GM21717 (cell line): ENCODE data around the gene MED13L.
A peak's percentile ranks its signal among the peaks of the same experiment; 100 is the strongest.

ENCODE experiments used
- ATAC-seq: cut with Tn5 transposase; IDR thresholded peaks from one replicate; pipeline ENCODE4 v1.9.1; 2021; ENCODE audit warnings: mild to moderate bottlenecking, moderate library complexity; ENCODE audit not compliant: unreplicated experiment

The MED13L gene

GRCh38 chr12:116277467-116278278 is at the start of gene MED13L:
MED13L (minus strand) TSS chr12:116277693; CDS start chr12:116277131, 562 bp downstream.
- peak; percentile 86 for ATAC-seq

- ATAC-seq: peak; percentile 88
These were observed 47.8 kb upstream of the MED13L start for GRCh38 chr12:116325336-116325664.

- ATAC-seq: peak; percentile 26
These were observed 47.3 kb upstream of the MED13L start for GRCh38 chr12:116324654-116325335.

GRCh38 chr12:116323406-116324386 is 46.2 kb upstream of the MED13L start:
- peak; percentile 49 for ATAC-seq

GRCh38 chr12:116321913-116322312 is 44.4 kb upstream of the MED13L start:
- ATAC-seq: no peak

GRCh38 chr12:116320791-116321217 is 43.3 kb upstream of the MED13L start:
- no peak for ATAC-seq

- ATAC-seq: no peak
These were observed 42.6 kb upstream of the MED13L start for GRCh38 chr12:116319898-116320621.

- ATAC-seq: no peak
These were observed 41.9 kb upstream of the MED13L start for GRCh38 chr12:116319233-116319897.

GRCh38 chr12:116318576-116319232 is 41.2 kb upstream of the MED13L start:
- no peak for ATAC-seq

GRCh38 chr12:116317986-116318575 is 40.6 kb upstream of the MED13L start:
- ATAC-seq: no peak

GRCh38 chr12:116317139-116317538 is 39.6 kb upstream of the MED13L start:
- no peak for ATAC-seq

GRCh38 chr12:116314477-116314876 is 37.0 kb upstream of the MED13L start:
- no peak for ATAC-seq

- no peak for ATAC-seq
These were observed 35.9 kb upstream of the MED13L start for GRCh38 chr12:116313194-116313927.

- no peak for ATAC-seq
These were observed 32.6 kb upstream of the MED13L start for GRCh38 chr12:116310082-116310481.

GRCh38 chr12:116309343-116309742 is 31.9 kb upstream of the MED13L start:
- no peak for ATAC-seq

GRCh38 chr12:116308647-116309046 is 31.2 kb upstream of the MED13L start:
- ATAC-seq: no peak

GRCh38 chr12:116306968-116307367 is 29.5 kb upstream of the MED13L start:
- ATAC-seq: no peak

- ATAC-seq: no peak
These were observed 29.0 kb upstream of the MED13L start for GRCh38 chr12:116306506-116306905.
